H1 (cell line): Measurements from ENCODE around the gene KCNJ4. TPM values are rescaled to one million over a fixed set of nuclear protein-coding genes. Genes with fewer than 3 reads are reported as not detected.

ENCODE experiments used
- BCL11A ChIP-seq, 2 experiments: IDR thresholded peaks; one replicate each; pipeline ENCODE4 v1.6.1; 2011; ENCODE audit warnings: low read depth in 2 of 2, low read length in 2 of 2, mild to moderate bottlenecking in 2 of 2
- CHD1 ChIP-seq: IDR thresholded peaks from 2 replicates; pipeline ENCODE4 v1.6.1; 2012; ENCODE audit warnings: low read depth, low read length, improper control_type of control experiment
- CHD2 ChIP-seq: IDR thresholded peaks from 2 replicates; pipeline ENCODE4 v1.6.1; 2012; ENCODE audit warnings: low read length, improper control_type of control experiment
- CTBP2 ChIP-seq: IDR thresholded peaks from 2 replicates; pipeline ENCODE4 v1.7.0; 2011; ENCODE audit warnings: borderline replicate concordance, mild to moderate bottlenecking, moderate library complexity, mixed read lengths, low read length; ENCODE audit not compliant: insufficient read depth, insufficient read length
- EP300 ChIP-seq, 2 experiments: IDR thresholded peaks; 1 replicate in 1 of 2; 2 replicates in 1 of 2; pipeline ENCODE4 v1.6.1; 2011 to 2012; ENCODE audit warnings: low read depth in 2 of 2, low read length in 2 of 2, mild to moderate bottlenecking in 2 of 2, borderline replicate concordance in 1 of 2, inconsistent platforms in 1 of 2, moderate library complexity in 1 of 2
- KDM1A ChIP-seq: fragments of 200-600, 300-600 bp; sonication (generic); IDR thresholded peaks from 2 replicates; pipeline ENCODE4 v1.7.1; 2016; ENCODE audit warnings: mild to moderate bottlenecking, low read length, borderline replicate concordance
- KDM4A ChIP-seq: IDR thresholded peaks from one replicate; pipeline ENCODE4 v1.7.1; 2012; ENCODE audit warnings: low read depth, mild to moderate bottlenecking, moderate library complexity, low read length, inconsistent platforms; ENCODE audit not compliant: severe bottlenecking
- MAFK ChIP-seq: IDR thresholded peaks from 2 replicates; pipeline ENCODE4 v1.6.1; 2012; ENCODE audit warnings: low read depth, mild to moderate bottlenecking, improper control_type of control experiment, low read length
- SIN3A ChIP-seq, 2 experiments: IDR thresholded peaks in 1 of 2; conservative IDR thresholded peaks in 1 of 2; 2 replicates each; pipeline ENCODE4 v1.6.1; 2011 to 2012; ENCODE audit warnings: low read length in 2 of 2, improper control_type of control experiment in 1 of 2, low read depth in 1 of 2, mild to moderate bottlenecking in 1 of 2
- SP1 ChIP-seq: IDR thresholded peaks from 2 replicates; pipeline ENCODE4 v1.6.1; 2011; ENCODE audit warnings: low read depth, low read length
- SP2 ChIP-seq: IDR thresholded peaks from 2 replicates; pipeline ENCODE4 v1.6.1; 2012; ENCODE audit warnings: mild to moderate bottlenecking, low read length, inconsistent platforms
- SUZ12 ChIP-seq: fragments of 200-600 bp; sonication (generic); IDR thresholded peaks from 2 replicates; pipeline ENCODE4 v1.6.1; 2012; ENCODE audit warnings: mild to moderate bottlenecking, inconsistent platforms, low read length, moderate library complexity, mixed read lengths
- TAF7 ChIP-seq: optimal IDR thresholded peaks from 2 replicates; pipeline ENCODE3; 2011; ENCODE audit warnings: low read depth, mild to moderate bottlenecking, inconsistent platforms, low read length, moderate library complexity, borderline replicate concordance
- TCF12 ChIP-seq: IDR thresholded peaks from 2 replicates; pipeline ENCODE4 v1.6.1; 2011; ENCODE audit warnings: low read depth, mild to moderate bottlenecking, low read length
- TEAD4 ChIP-seq: IDR thresholded peaks from 2 replicates; pipeline ENCODE4 v1.6.1; 2012; ENCODE audit warnings: low read depth, low read length, inconsistent platforms, mixed read lengths
- polyA plus RNA-seq, 7 experiments: library from polyadenylated mRNA; depleted of rRNA in 3 of 7; stranded (reverse) in 5 of 7; unstranded in 2 of 7; fragments of >200 nt in 5 of 7; fragments of 200-250 nt in 2 of 7; gene quantifications; 1 replicate in 5 of 7; 2 replicates in 1 of 7; 4 replicates in 1 of 7; pipeline versions ENCODE4 v1.2.1 to v1.2.3, GENCODE V29; 2011 to 2013; ENCODE audit warnings: missing spikeins in 2 of 7, mixed read lengths in 2 of 7
- total RNA-seq: library from RNA; stranded (reverse); fragmentation: NEBNext Ultra II Directional; extraction: Animal tissue kit (Norgen Biotek cat#: 25700); gene quantifications from 2 replicates; pipeline ENCODE4 v1.2.1, GENCODE V29; 2021
- TF ChIP-seq, protein P1 (sequence below): IDR thresholded peaks from 2 replicates; pipeline ENCODE4 v1.6.1; 2012; ENCODE audit warnings: inconsistent platforms
- TF ChIP-seq, protein P2 (sequence below): IDR thresholded peaks from 2 replicates; pipeline ENCODE4 v1.6.1; 2011; ENCODE audit warnings: low read length, improper control_type of control experiment

Gene KCNJ4
- total and polyA plus RNA-seq, 2 of the 8 experiments (the other 6 are each of a cell fraction or from before 2014, with no cell fraction given): 1.4 to 2.2 TPM

DNA sequence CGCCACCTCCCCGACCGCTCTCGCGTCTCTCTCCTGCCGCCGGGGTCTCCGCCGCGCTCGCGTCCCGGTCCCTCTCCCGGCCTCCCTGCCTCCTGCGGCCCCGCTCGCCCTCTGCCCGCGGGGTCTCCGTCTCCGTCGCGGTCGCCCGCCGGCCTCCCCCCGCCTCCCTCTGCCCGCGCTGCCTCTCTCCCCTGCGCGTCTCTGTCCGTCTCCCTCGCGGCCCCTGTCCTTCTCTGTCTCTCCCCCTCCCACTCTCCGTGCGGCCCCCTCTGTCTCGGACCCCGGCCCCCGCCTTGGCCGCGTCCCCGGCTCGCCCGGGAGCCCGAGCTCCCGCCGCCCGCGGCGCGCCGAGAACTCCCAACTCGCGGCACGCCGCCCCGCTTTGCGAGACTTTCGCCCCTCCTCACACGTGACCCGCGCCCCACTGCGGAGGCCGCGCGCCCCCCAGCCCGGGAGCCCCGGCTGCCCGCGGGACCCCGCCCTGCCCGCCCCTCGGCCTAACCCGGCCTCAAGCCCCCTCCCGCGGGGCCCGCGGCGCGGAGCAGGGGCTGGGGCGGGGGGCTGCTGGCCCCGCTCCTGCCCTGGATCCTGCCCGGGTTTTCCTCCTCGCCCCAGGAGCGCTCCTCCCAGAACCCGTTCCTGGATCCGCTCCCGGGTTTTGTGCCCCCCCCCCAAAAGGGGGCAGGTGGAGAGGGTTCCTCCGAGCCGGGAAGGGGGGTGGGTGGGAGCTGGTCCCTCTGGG lies 702 bp upstream of the KCNJ4 start (continued):
- TF ChIP-seq EP300 (IDR thresholded peaks at IDR 0.05; ENCODE audit: borderline replicate concordance in 1 of 2, low read depth in 2 of 2, low read length in 2 of 2): peak in 1 of 2 experiments; percentile 75; a peak in 2 of 3 replicates
- TF ChIP-seq SP2: no peak
- no peak for TF ChIP-seq KDM1A
- TF ChIP-seq CHD2: 0 out of 2 replicates have a peak, but pooled peaks have one; percentile 44
- peak; percentile 99 for TF ChIP-seq SP1
- TF ChIP-seq BCL11A (IDR thresholded peaks at IDR 0.05; ENCODE audit: low read depth in 2 of 2, low read length in 2 of 2): no peak
- peak; percentile 33 for TF ChIP-seq CTBP2
- TF ChIP-seq MAFK: no peak
- TF ChIP-seq, protein P1, sequence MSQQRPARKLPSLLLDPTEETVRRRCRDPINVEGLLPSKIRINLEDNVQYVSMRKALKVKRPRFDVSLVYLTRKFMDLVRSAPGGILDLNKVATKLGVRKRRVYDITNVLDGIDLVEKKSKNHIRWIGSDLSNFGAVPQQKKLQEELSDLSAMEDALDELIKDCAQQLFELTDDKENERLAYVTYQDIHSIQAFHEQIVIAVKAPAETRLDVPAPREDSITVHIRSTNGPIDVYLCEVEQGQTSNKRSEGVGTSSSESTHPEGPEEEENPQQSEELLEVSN: 0 out of 2 replicates have a peak, but pooled peaks have one; percentile 18
- TF ChIP-seq TAF7: peak; percentile 49
- TF ChIP-seq CHD1: no peak
- no peak for TF ChIP-seq TEAD4
- no peak; a peak in 1 of 4 replicates for TF ChIP-seq SIN3A (conservative IDR thresholded peaks at IDR 0.05 in 1 of 2, IDR thresholded peaks at IDR 0.05 in 1 of 2; ENCODE audit: low read depth in 1 of 2, low read length in 2 of 2)
- TF ChIP-seq SUZ12: no peak
- TF ChIP-seq, protein P2, sequence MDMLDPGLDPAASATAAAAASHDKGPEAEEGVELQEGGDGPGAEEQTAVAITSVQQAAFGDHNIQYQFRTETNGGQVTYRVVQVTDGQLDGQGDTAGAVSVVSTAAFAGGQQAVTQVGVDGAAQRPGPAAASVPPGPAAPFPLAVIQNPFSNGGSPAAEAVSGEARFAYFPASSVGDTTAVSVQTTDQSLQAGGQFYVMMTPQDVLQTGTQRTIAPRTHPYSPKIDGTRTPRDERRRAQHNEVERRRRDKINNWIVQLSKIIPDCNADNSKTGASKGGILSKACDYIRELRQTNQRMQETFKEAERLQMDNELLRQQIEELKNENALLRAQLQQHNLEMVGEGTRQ: peak; percentile 48; the same call in 1 of the 2 replicates
- 0 out of 2 replicates have a peak, but pooled peaks have one; percentile 9 for TF ChIP-seq TCF12
- TF ChIP-seq KDM4A: no peak
